Common myeloid progenitor, CD34-positive (primary cell): Measurements from ENCODE around the gene E4F1.

Experiments
- CTCF ChIA-PET: fragments of 350-600 bp; sonication (Branson Sonifier 250); formaldehyde crosslinking; loops from one replicate; lab custom pipeline; 2021; ENCODE audit warnings: antibody characterized with exemption; lab: Charles Lee
- POLR2A ChIA-PET: fragments of 350-600 bp; sonication (Branson Sonifier 250); formaldehyde crosslinking; loops from one replicate; lab custom pipeline; 2021; ENCODE audit warnings: antibody characterized with exemption; lab: Charles Lee
- DNase-seq, 3 donors: peaks; one replicate each; pipeline versions ENCODE4 v3.0.0 to v3.0.0-alpha.2; 2013
- H3K27ac ChIP-seq, 2 experiments: 1 replicate in 1 of 2; 2 replicates in 1 of 2; pipeline ENCODE4 v1.7.0; 2013; ENCODE audit warnings: inconsistent platforms in 2 of 2, low read length in 2 of 2, mild to moderate bottlenecking in 2 of 2, low read depth in 1 of 2, moderate library complexity in 1 of 2; ENCODE audit not compliant: severe bottlenecking in 2 of 2, insufficient read depth in 1 of 2, poor library complexity in 1 of 2
- H3K27me3 ChIP-seq, 5 experiments: replicated peaks in 2 of 5; 1 replicate in 3 of 5; 2 replicates in 2 of 5; pipeline versions ENCODE4 v1.6.1 to v1.7.0; 2013; ENCODE audit warnings: low read length in 4 of 5, mild to moderate bottlenecking in 2 of 5, moderate library complexity in 2 of 5, inconsistent platforms in 1 of 5; ENCODE audit not compliant: insufficient read depth in 5 of 5, control insufficient read depth in 4 of 5
- H3K36me3 ChIP-seq, 4 experiments: 1 replicate in 2 of 4; 2 replicates in 2 of 4; pipeline versions ENCODE4 v1.6.1 to v1.7.0; 2013; ENCODE audit warnings: low read length in 3 of 4, control low read depth in 1 of 4, mild to moderate bottlenecking in 1 of 4; ENCODE audit not compliant: control insufficient read depth in 4 of 4, insufficient read depth in 4 of 4
- H3K4me1 ChIP-seq, 4 experiments: 1 replicate in 3 of 4; 2 replicates in 1 of 4; pipeline versions ENCODE4 v1.6.1 to v1.7.1; 2013; ENCODE audit warnings: low read length in 3 of 4, mild to moderate bottlenecking in 3 of 4, control low read depth in 1 of 4, inconsistent platforms in 1 of 4, moderate library complexity in 1 of 4; ENCODE audit not compliant: control insufficient read depth in 4 of 4, insufficient read depth in 4 of 4; ENCODE audit errors: control extremely low read depth in 1 of 4
- H3K4me3 ChIP-seq, 7 experiments: 1 replicate in 4 of 7; 2 replicates in 3 of 7; pipeline versions ENCODE4 v1.5.1 to v1.7.0; 2013; ENCODE audit warnings: mild to moderate bottlenecking in 7 of 7, low read length in 6 of 7, moderate library complexity in 6 of 7, inconsistent platforms in 2 of 7, low read depth in 2 of 7, control low read depth in 1 of 7; ENCODE audit not compliant: insufficient read depth in 4 of 7, control insufficient read depth in 1 of 7; ENCODE audit errors: extremely low read depth in 1 of 7
- H3K9me3 ChIP-seq, 5 experiments: 1 replicate in 4 of 5; 2 replicates in 1 of 5; pipeline versions ENCODE4 v1.6.1 to v1.7.1; 2013; ENCODE audit warnings: low read length in 4 of 5, mild to moderate bottlenecking in 2 of 5, inconsistent platforms in 1 of 5, low read depth in 1 of 5, moderate library complexity in 1 of 5; ENCODE audit not compliant: control insufficient read depth in 4 of 5, insufficient read depth in 2 of 5; ENCODE audit errors: control extremely low read depth in 1 of 5
- WGBS: methylation state at CpG from one replicate; pipeline ENCODE4 v1.1.5; 2013; ENCODE audit not compliant: insufficient coverage; 5-methylcytosine and 5-hydroxymethylcytosine counted together

E4F1 gene

GRCh38 chr16:2181952-2182351 is 41.4 kb upstream of the E4F1 start:
- DNase-seq = no peak
- H3K4me1 ChIP-seq = no peaks in the 10 kb centered on the region
- ChIA-PET POLR2A (interaction anchor here (1.7 kb wide), 1 partner anchor 27 kb away, joined by 4 read pairs; the partner anchor contains the start of gene TRAF7), CTCF (no interaction called here)
- H3K27ac ChIP-seq = no peak overlapping the region
- 98% methylated on average over 20 of the region's 20 CpGs for WGBS
- peaks cover 0 to 13% (median 0%) of the 10 kb centered on the region in 5 experiments for H3K27me3 ChIP-seq
- peaks cover 0 to 13% (median 5%) of the 10 kb centered on the region in 4 experiments for H3K36me3 ChIP-seq
- H3K4me3 ChIP-seq = no peak overlapping the region
- no peaks in the 10 kb centered on the region for H3K9me3 ChIP-seq

GRCh38 chr16:2183671-2184070 is 39.7 kb upstream of the E4F1 start:
- Histone ChIP-seq H3K27me3 (peaks cover 0 to 7% (median 0%) of the 10 kb centered on the region in 5 experiments), H3K27ac (no peak overlapping the region), H3K9me3 (no peaks in the 10 kb centered on the region), H3K4me1 (no peaks in the 10 kb centered on the region), H3K36me3 (no peaks in the 10 kb centered on the region), H3K4me3 (no peak overlapping the region)
- 94% methylated on average over 23 of the region's 30 CpGs for WGBS
- ChIA-PET POLR2A (interaction anchor here (1.7 kb wide), 1 partner anchor 29 kb away, joined by 4 read pairs; the partner anchor contains the start of gene TRAF7), CTCF (interaction anchor here (2.1 kb wide), 1 partner anchor 10 kb away, joined by 5 read pairs; no protein-coding TSS in a partner anchor)
- DNase-seq = no peak

- H3K36me3 ChIP-seq = no peaks in the 10 kb centered on the region
- H3K27me3 ChIP-seq = peaks cover 0 to 5% (median 0%) of the 10 kb centered on the region in 5 experiments
- ChIA-PET POLR2A (no interaction called here), CTCF (interaction anchor here (2.1 kb wide), 1 partner anchor 10 kb away, joined by 5 read pairs; no protein-coding TSS in a partner anchor)
- H3K27ac ChIP-seq = no peak overlapping the region
- DNase-seq = no peak
- H3K9me3 ChIP-seq = no peaks in the 10 kb centered on the region
- no peak overlapping the region for H3K4me3 ChIP-seq
- H3K4me1 ChIP-seq = no peaks in the 10 kb centered on the region
- WGBS = 92% methylated on average over 8 of the region's 19 CpGs
Observed at GRCh38 chr16:2184346-2184745, 39.0 kb upstream of the E4F1 start.

GRCh38 chr16:2184962-2185361 is 38.4 kb upstream of the E4F1 start:
- DNase-seq = no peak
- no peak overlapping the region for H3K4me3 ChIP-seq
- H3K36me3 ChIP-seq = no peaks in the 10 kb centered on the region
- no peaks in the 10 kb centered on the region for H3K9me3 ChIP-seq
- ChIA-PET POLR2A (no interaction called here), CTCF (interaction anchor here (1.9 kb wide), 1 partner anchor 9 kb away, joined by 5 read pairs; no protein-coding TSS in a partner anchor)
- H3K4me1 ChIP-seq = no peaks in the 10 kb centered on the region
- no peak overlapping the region for H3K27ac ChIP-seq
- H3K27me3 ChIP-seq = no peaks in the 10 kb centered on the region
- 89% methylated on average over 20 of the region's 20 CpGs for WGBS

- no peak for DNase-seq
- no peaks in the 10 kb centered on the region for H3K27me3 ChIP-seq
- H3K4me1 ChIP-seq = no peaks in the 10 kb centered on the region
- no peak overlapping the region for H3K4me3 ChIP-seq
- ChIA-PET POLR2A (no interaction called here), CTCF (interaction anchor here (1.9 kb wide), 1 partner anchor 8 kb away, joined by 5 read pairs; no protein-coding TSS in a partner anchor)
- H3K27ac ChIP-seq = no peak overlapping the region
- no peaks in the 10 kb centered on the region for H3K36me3 ChIP-seq
- WGBS = 94% methylated on average over 13 of the region's 13 CpGs
- no peaks in the 10 kb centered on the region for H3K9me3 ChIP-seq
Observed at GRCh38 chr16:2186064-2186463, 37.3 kb upstream of the E4F1 start.

- POLR2A ChIA-PET = no interaction called here
- Histone ChIP-seq H3K9me3 (no peaks in the 10 kb centered on the region), H3K27me3 (no peaks in the 10 kb centered on the region), H3K36me3 (no peaks in the 10 kb centered on the region), H3K4me1 (no peaks in the 10 kb centered on the region), H3K27ac (no peak overlapping the region), H3K4me3 (no peak overlapping the region)
- CTCF ChIA-PET = interaction anchor here (1.9 kb wide), 1 partner anchor 8 kb away, joined by 5 read pairs; no protein-coding TSS in a partner anchor
- WGBS = 98% methylated on average over 18 of the region's 20 CpGs
- no peak for DNase-seq
Observed at GRCh38 chr16:2186505-2186904, 36.9 kb upstream of the E4F1 start.

- no peak overlapping the region for H3K4me3 ChIP-seq
- DNase-seq = no peak
- no peaks in the 10 kb centered on the region for H3K27me3 ChIP-seq
- 88% methylated on average over 16 of the region's 17 CpGs for WGBS
- no peak overlapping the region for H3K27ac ChIP-seq
- no peaks in the 10 kb centered on the region for H3K4me1 ChIP-seq
- no peaks in the 10 kb centered on the region for H3K9me3 ChIP-seq
- POLR2A ChIA-PET = no interaction called here
- H3K36me3 ChIP-seq = no peaks in the 10 kb centered on the region
- CTCF ChIA-PET = interaction anchor here (1.4 kb wide), 1 partner anchor 65 kb away, joined by 4 read pairs; the partner anchor contains the start of gene ECI1
Observed at GRCh38 chr16:2187212-2187611, 36.2 kb upstream of the E4F1 start.
